Glomerular visceral epithelial cell (primary cell): Measurements from ENCODE around the gene DEFB112.

Experiments
- DNase-seq: peaks from one replicate; pipeline ENCODE4 v3.0.0-alpha.2; 2016; ENCODE audit errors: extremely low spot score

The DEFB112 gene

DNA sequence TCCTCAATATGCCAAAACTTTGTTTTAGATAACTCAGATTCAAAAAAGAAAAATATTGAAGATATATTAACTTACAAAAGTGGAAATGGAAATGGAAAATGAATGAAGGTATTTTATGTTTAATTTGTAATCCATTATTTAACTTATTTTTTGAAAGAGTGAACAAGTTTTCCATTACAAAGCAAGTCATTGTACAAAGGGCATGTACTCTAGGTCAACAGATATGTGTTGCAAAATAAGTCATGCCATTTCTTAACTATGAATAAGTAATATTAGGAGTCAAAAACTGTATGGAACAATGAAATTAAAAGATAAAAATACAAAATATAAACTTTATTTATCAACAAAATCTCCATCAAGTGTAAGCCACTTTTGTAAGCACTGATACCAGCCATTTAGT, 54.5 kb downstream of the DEFB112 start:
- no peak for DNase-seq
